HCT116 (cell line): ENCODE measurements around the gene DHX30. TPM values are rescaled to one million over a fixed set of nuclear protein-coding genes. Genes with fewer than 3 reads are reported as not detected.

Source experiments
- ATAC-seq: fragments of 200-7000 bp; cut with Tn5 transposase; 2 replicates; pipeline ENCODE4 v1.9.1; 2020; ENCODE audit warnings: mild to moderate bottlenecking, moderate library complexity
- BruUV-seq: library from RNA; stranded (reverse); fragments of 400-500 nt; replicated peaks from 2 replicates; lab custom pipeline; 2021; lab: Mats Ljungman, UMichigan
- CTCF ChIA-PET: fragments of 300-600 bp; sonication (Branson Sonifier 250); formaldehyde crosslinking; loops from one replicate; lab custom pipeline; 2021; ENCODE audit warnings: antibody characterized with exemption; lab: Charles Lee
- POLR2A ChIA-PET: fragments of 300-600, 350-600 bp; sonication (Branson Sonifier 250); formaldehyde crosslinking; loops from one replicate; lab custom pipeline; 2021; ENCODE audit warnings: antibody characterized with exemption; lab: Charles Lee
- RAD21 ChIA-PET, 2 experiments: fragments of 300-600 bp; sonication (Branson Sonifier 250); formaldehyde crosslinking; loops; one replicate each; lab custom pipeline; 2023; ENCODE audit warnings: low total read pairs in 2 of 2; ENCODE audit not compliant: uncharacterized antibody in 2 of 2, unreplicated experiment in 2 of 2, low non-redundant PET in 1 of 2; lab: Charles Lee
- DNase-seq: peaks from one replicate; pipeline ENCODE4 v3.0.0-alpha.2; 2010; ENCODE audit warnings: low read depth, low spot score
- H2AFZ ChIP-seq: fragments of 200-600 bp; shearing (Covaris generic), sonication (generic); 2 replicates; pipeline ENCODE4 v1.6.1; 2017; ENCODE audit warnings: low read depth, mixed run types, mixed read lengths, antibody characterized with exemption, low read length; ENCODE audit not compliant: poor library complexity, severe bottlenecking
- H3K27ac ChIP-seq: 2 replicates; pipeline ENCODE4 v1.5.1; 2012; ENCODE audit warnings: low read depth, low read length
- H3K27me3 ChIP-seq: fragments of 200-600 bp; sonication (generic); 2 replicates; pipeline ENCODE4 v1.6.1; 2016; ENCODE audit warnings: mixed run types, low read length, mixed read lengths; ENCODE audit not compliant: insufficient read depth
- H3K36me3 ChIP-seq, 2 experiments: fragments of 200-500 bp in 1 of 2; fragments of 200-600 bp in 1 of 2; sonication (Bioruptor generic) in 1 of 2; sonication (generic) in 1 of 2; 2 replicates each; pipeline versions ENCODE4 v1.5.1 to v1.6.1; 2014 to 2016; ENCODE audit warnings: low read length in 2 of 2, inconsistent platforms in 1 of 2, mixed read lengths in 1 of 2, mixed run types in 1 of 2; ENCODE audit not compliant: insufficient read depth in 2 of 2, control insufficient read depth in 1 of 2
- H3K4me1 ChIP-seq, 2 experiments: fragments of 200-600 bp in 1 of 2; sonication (generic) in 1 of 2; 2 replicates each; pipeline versions ENCODE4 v1.5.1 to v1.6.1; 2012 to 2017; ENCODE audit warnings: low read length in 2 of 2, inconsistent platforms in 1 of 2, mild to moderate bottlenecking in 1 of 2, mixed read lengths in 1 of 2, mixed run types in 1 of 2, moderate library complexity in 1 of 2; ENCODE audit not compliant: insufficient read depth in 2 of 2, control insufficient read depth in 1 of 2
- H3K4me2 ChIP-seq: fragments of 200-600 bp; sonication (generic); 2 replicates; pipeline ENCODE4 v1.6.1; 2017; ENCODE audit warnings: mixed run types, low read length, mixed read lengths
- H3K4me3 ChIP-seq, 2 experiments: fragments of 200-600 bp in 1 of 2; sonication (generic) in 1 of 2; replicated peaks in 1 of 2; 2 replicates each; pipeline ENCODE4 v1.5.1; 2011 to 2016; ENCODE audit warnings: low read length in 2 of 2, control low read depth in 1 of 2, low read depth in 1 of 2, mild to moderate bottlenecking in 1 of 2, mixed read lengths in 1 of 2, mixed run types in 1 of 2
- H3K79me2 ChIP-seq: fragments of 200-600 bp; sonication (generic); 2 replicates; pipeline ENCODE4 v1.6.1; 2017; ENCODE audit warnings: mild to moderate bottlenecking, mixed run types, low read length, moderate library complexity, mixed read lengths; ENCODE audit not compliant: insufficient read depth
- H3K9ac ChIP-seq: fragments of 200-600 bp; sonication (generic); 2 replicates; pipeline ENCODE4 v1.6.1; 2016; ENCODE audit warnings: low read length, mixed read lengths
- H3K9me2 ChIP-seq: fragments of 200-600 bp; sonication (generic), shearing (Covaris generic); 2 replicates; pipeline ENCODE4 v1.6.1; 2017; ENCODE audit warnings: mixed run types, mild to moderate bottlenecking, moderate library complexity; ENCODE audit not compliant: insufficient read depth
- H3K9me3 ChIP-seq, 2 experiments: fragments of 200-500 bp in 1 of 2; fragments of 200-600 bp in 1 of 2; sonication (Bioruptor generic) in 1 of 2; sonication (generic) in 1 of 2; 2 replicates each; pipeline ENCODE4 v1.6.1; 2014 to 2017; ENCODE audit warnings: low read length in 2 of 2, mixed read lengths in 2 of 2, inconsistent platforms in 1 of 2, low read depth in 1 of 2, mild to moderate bottlenecking in 1 of 2, mixed run types in 1 of 2, moderate library complexity in 1 of 2; ENCODE audit not compliant: control insufficient read depth in 1 of 2, insufficient read depth in 1 of 2
- H4K20me1 ChIP-seq: fragments of 200-600 bp; sonication (generic), shearing (Covaris generic); 2 replicates; pipeline ENCODE4 v1.6.1; 2017; ENCODE audit warnings: mixed run types, mild to moderate bottlenecking, moderate library complexity; ENCODE audit not compliant: insufficient read depth
- CBX3 ChIP-seq: IDR thresholded peaks from 2 replicates; pipeline ENCODE4 v1.6.1; 2012; ENCODE audit warnings: low read depth
- CTCF ChIP-seq, 3 experiments: fragments of 200-600 bp in 1 of 3; sonication (generic) in 1 of 3; IDR thresholded peaks in 2 of 3; conservative IDR thresholded peaks in 1 of 3; 2 replicates each; pipeline ENCODE4 v1.5.1; 2012 to 2017; ENCODE audit warnings: low read depth in 2 of 3, low read length in 2 of 3, antibody characterized with exemption in 1 of 3, borderline replicate concordance in 1 of 3, control low read depth in 1 of 3, mild to moderate bottlenecking in 1 of 3, mixed read lengths in 1 of 3, mixed run types in 1 of 3, moderate library complexity in 1 of 3; ENCODE audit not compliant: insufficient read depth in 1 of 3
- EGR1 ChIP-seq: IDR thresholded peaks from 2 replicates; pipeline ENCODE4 v1.6.1; 2012; ENCODE audit warnings: low read depth
- ELF1 ChIP-seq: IDR thresholded peaks from 2 replicates; pipeline ENCODE4 v1.6.1; 2012; ENCODE audit warnings: low read depth, borderline replicate concordance
- EZH2 ChIP-seq: fragments of 200-600 bp; sonication (generic); IDR thresholded peaks from 2 replicates; pipeline ENCODE4 v1.6.1; 2017; ENCODE audit warnings: antibody characterized with exemption, mixed run types
- JUND ChIP-seq: IDR thresholded peaks from 2 replicates; pipeline ENCODE4 v1.6.1; 2012
- POLR2A ChIP-seq: IDR thresholded peaks from 2 replicates; pipeline ENCODE4 v1.7.0; 2011; ENCODE audit warnings: borderline replicate concordance; ENCODE audit not compliant: insufficient read depth, insufficient read length; ENCODE audit errors: extremely low read depth
- POLR2AphosphoS5 ChIP-seq: IDR thresholded peaks from 2 replicates; pipeline ENCODE4 v1.6.1; 2011; ENCODE audit warnings: mild to moderate bottlenecking, low read depth, low read length, moderate library complexity
- RAD21 ChIP-seq: IDR thresholded peaks from 2 replicates; pipeline ENCODE4 v1.6.1; 2012; ENCODE audit warnings: low read depth, mild to moderate bottlenecking
- SIN3A ChIP-seq: IDR thresholded peaks from 2 replicates; pipeline ENCODE4 v1.6.1; 2012; ENCODE audit warnings: low read depth
- SP1 ChIP-seq: IDR thresholded peaks from 2 replicates; pipeline ENCODE4 v1.6.1; 2012; ENCODE audit warnings: low read depth
- SRF ChIP-seq: IDR thresholded peaks from 2 replicates; pipeline ENCODE4 v1.6.1; 2012; ENCODE audit warnings: low read depth
- YY1 ChIP-seq: IDR thresholded peaks from 2 replicates; pipeline ENCODE4 v1.6.1; 2011; ENCODE audit warnings: low read length, low read depth, moderate library complexity, mild to moderate bottlenecking; ENCODE audit not compliant: insufficient replicate concordance; ENCODE audit errors: extremely low read depth
- ZFX ChIP-seq: fragments of 450-650 bp; IDR thresholded peaks from 2 replicates; pipeline ENCODE4 v1.6.1; 2017
- intact Hi-C: fragments of 100-400 bp; cut with micrococcal nuclease; formaldehyde crosslinking; loops from 2 replicates; pipeline ENCODE4 v1.10.0; 2022
- total RNA-seq: library from RNA; stranded (reverse); gene quantifications from one replicate; pipeline ENCODE4 v1.2.1, GENCODE V29; 2021; ENCODE audit not compliant: unreplicated experiment

DHX30 gene
- total RNA-seq, 1 experiment from 2014 or later = 114 TPM

DNA sequence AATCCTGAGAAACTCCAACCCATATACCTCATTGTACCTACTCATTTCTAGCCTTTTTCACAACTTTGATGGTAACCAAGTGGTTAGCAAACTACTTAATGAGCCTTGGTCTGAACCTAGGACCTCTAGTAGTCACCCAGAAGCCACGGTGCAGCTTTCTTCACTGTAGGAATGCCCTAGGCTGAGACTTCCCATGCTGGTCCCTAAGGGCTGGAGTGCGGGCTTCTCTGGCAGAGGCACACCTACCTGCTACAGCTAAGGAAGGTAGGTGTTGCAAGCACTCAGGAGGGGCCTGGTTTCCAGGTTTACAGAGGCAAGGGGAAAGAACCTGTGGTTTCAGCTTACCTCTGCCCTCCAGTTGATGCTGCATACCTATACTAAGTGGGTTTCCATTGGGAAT lies 65.4 kb downstream of the DHX30 start:
- ATAC-seq (no peak), DNase-seq (no peak)
- H3K79me2 ChIP-seq = no peaks in the 10 kb centered on the region
- no peaks in the 10 kb centered on the region for H3K9me2 ChIP-seq
- H3K4me3 ChIP-seq = no peak overlapping the region
- no peak overlapping the region for H3K9ac ChIP-seq
- no peaks in the 10 kb centered on the region for H3K9me3 ChIP-seq
- H3K27ac ChIP-seq = no peak overlapping the region
- POLR2A ChIA-PET = no interaction called here
- H3K36me3 ChIP-seq = peaks cover 25 to 48% of the 10 kb centered on the region in 2 experiments; a peak in 3 of 4 replicates
- BruUV-seq = no TSS peak
- intact Hi-C loops = no loop called here
- no peak overlapping the region for H2AFZ ChIP-seq
- no peaks in the 10 kb centered on the region for H3K27me3 ChIP-seq
- no peak overlapping the region for H3K4me2 ChIP-seq
- CTCF ChIA-PET = no interaction called here
- H3K4me1 ChIP-seq = no peaks in the 10 kb centered on the region
- RAD21 ChIA-PET = no interaction called here
- TF ChIP-seq RAD21 (no peak), CBX3 (no peak), ZFX (no peak), SIN3A (no peak), YY1 (no peak), SRF (no peak), POLR2A (no peak), JUND (no peak), EGR1 (no peak), EZH2 (no peak), SP1 (no peak), CTCF (IDR thresholded peaks at IDR 0.05 in 2 of 3, conservative IDR thresholded peaks at IDR 0.05 in 1 of 3; ENCODE audit: borderline replicate concordance in 1 of 3, insufficient read depth in 1 of 3, low read depth in 2 of 3, low read length in 2 of 3) (no peak), ELF1 (no peak), POLR2AphosphoS5 (no peak)
- TF ChIP-seq, all 23 proteins: peak for 0
- no peaks in the 10 kb centered on the region for H4K20me1 ChIP-seq
